GM18505 (cell line): ENCODE measurements around the gene HCFC1.

Experiments used
- ATAC-seq: cut with Tn5 transposase; IDR thresholded peaks from one replicate; pipeline ENCODE4 v1.9.1; 2021; ENCODE audit not compliant: unreplicated experiment
- POLR2A ChIP-seq: IDR thresholded peaks from 4 replicates; pipeline ENCODE4 v1.6.1; 2011; ENCODE audit warnings: borderline replicate concordance; ENCODE audit not compliant: insufficient read depth, insufficient read length; ENCODE audit errors: extremely low read depth

Gene HCFC1

GRCh38 chrX:153960786-153961185 lies 10.8 kb downstream of the HCFC1 start:
- ATAC-seq = no peak
- TF ChIP-seq POLR2A = no peak

- no peak for ATAC-seq
- TF ChIP-seq POLR2A = no peak
Measured at GRCh38 chrX:153960077-153960476, 11.5 kb downstream of the HCFC1 start.

- no peak for ATAC-seq
- TF ChIP-seq POLR2A = no peak
Measured at GRCh38 chrX:153959649-153960048, 12.0 kb downstream of the HCFC1 start.

GRCh38 chrX:153958605-153959004 lies 13.0 kb downstream of the HCFC1 start:
- TF ChIP-seq POLR2A = no peak
- no peak for ATAC-seq

DNA sequence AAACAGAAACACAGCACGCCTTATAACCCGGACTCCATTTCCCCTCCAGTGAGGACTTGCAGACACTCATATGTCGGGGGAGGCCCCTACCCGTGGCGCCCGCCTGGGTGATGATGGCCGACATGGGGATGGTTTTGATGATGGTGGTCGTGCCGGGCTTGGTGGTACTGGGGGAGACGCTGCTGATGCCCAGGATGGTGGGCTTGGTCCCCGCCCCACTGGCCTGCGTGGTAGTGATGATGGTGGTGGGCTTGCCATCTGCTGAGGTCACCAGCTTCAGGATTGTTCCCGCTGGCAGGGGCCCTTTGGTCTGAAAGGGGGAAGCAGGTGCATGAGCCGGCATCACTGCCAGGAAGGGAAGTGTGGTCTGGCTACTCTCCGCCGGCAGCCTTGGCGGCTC lies 14.4 kb downstream of the HCFC1 start:
- no peak for ATAC-seq
- no peak for TF ChIP-seq POLR2A

DNA sequence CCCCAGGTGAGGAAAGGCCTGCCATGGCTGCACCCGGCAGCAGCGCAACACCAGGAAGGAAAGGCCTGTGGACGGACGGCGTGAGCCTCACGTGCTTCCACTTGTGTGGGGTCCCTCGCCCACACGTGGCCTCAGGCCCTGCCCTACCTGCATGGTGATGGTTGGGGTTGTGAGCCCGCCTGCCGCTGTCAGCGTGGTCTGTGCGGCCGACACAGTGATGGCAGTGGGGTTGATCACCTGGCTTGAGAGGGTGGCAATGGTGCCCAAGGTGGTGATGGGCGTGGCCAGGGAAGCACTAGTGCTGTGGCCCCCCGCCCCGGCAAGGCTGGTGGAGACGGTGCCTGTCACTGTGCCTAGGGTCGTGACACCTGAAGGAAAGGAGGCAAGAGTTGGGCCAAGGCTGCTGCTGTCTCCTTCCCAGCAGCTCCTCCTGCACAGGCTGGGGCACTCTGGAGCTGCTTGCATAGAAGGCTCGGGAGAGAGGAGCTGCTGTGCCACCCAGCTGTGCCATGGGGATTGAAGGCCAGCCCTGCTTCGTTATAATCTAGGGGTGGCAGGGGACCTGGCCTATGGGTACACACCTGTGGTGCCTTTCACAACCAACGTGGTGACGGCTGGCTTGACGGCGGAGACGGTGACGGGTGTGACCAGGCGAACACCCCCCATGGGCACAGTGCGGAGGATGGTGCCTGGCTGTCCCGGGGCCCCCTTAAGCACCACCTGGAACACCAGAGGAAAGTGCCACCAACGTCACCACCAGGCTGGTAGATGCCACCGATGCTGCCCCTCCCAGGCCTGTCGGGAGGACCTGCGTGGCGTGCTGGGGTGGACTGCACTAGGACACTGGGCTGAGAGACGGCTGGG lies 15.3 kb downstream of the HCFC1 start:
- no peak for ATAC-seq
- TF ChIP-seq POLR2A = no peak

DNA sequence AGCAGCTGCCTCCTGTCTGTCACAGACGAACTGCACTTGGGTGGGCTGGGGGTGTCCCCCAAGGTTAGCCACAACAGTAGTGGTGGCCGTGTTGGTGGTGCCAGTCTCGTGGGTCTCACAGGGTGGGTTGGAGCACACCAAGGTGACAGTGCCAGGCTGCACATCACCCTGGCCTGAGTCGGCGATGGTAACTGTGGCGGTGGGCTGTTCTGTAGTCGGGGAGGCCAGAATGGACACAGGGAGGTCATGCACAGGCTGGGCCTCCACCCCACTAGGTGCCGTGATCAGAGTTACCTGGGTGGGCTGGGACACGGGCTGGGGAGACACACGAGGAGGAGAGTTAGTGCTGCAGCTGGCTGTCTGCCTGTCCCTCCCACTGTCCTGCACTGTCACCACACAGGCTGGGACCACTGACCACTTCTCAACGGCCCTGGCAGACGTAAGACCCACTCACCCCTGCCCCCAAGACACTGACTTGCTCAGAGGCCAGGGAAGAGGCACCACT lies 16.3 kb downstream of the HCFC1 start:
- no peak for TF ChIP-seq POLR2A
- no peak for ATAC-seq

DNA sequence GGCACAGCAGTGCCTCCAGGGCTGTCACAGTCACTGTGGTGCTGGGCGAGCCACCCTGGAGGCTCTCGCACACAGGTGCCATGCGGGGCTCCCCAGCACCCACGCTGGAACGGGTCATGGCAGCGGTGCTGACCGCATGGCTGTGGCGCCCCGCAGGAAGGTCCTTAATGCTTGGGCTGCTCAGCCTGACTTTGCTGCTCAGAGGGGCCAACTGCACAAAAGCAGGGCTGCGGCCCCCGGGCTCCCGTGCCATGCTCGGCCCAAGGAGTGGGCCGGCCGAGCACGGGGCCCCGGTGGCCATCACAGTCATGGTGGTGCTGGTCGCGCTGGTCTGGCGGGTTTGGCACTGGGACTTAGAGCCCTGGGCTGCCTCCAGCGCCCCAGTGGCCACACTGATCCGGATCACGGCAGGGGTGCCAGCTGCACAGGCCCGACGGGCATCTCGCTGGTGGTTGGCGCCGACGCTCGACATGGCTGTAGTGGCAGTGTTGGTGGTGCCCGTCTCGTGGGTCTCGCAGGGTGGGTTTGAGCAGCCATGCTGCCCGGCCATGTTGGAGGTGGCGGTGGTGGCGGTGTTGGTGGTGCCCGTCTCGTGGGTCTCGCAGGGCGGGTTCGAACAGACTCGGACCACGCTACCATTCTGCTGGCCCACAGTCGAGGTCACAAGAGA lies 16.9 kb downstream of the HCFC1 start:
- no peak for ATAC-seq
- TF ChIP-seq POLR2A = no peak

DNA sequence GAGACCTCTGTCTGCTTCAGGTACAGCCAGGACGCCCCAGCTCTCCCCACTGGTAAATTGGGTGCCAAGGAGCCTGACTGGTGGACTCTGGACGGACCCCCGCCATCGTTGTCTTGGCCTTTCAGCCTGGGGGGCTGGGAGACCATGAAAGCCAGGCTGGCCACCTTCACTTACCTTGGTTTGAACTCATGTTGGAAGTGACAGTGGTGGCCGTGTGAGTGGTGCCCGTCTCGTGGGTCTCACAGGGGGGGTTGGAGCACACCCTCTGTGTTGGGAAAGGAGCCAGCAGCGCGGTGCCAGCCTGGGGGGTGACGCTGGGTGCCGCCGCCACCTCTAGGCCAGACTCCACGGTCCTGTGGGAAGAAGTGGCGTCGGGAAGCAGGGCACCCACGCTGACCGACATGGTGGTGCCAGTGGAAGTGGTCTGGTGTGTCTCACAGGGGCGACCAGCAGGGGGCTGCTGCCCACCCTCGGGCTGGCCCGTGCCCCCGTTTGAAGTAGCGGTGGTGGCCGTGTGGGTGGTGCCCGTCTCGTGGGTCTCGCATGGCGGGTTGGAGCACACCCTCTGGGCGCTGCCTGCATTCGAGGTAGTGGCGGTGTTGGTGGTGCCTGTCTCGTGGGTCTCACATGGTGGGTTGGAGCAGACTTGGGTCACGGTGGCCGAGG lies 17.6 kb downstream of the HCFC1 start:
- TF ChIP-seq POLR2A = no peak
- no peak for ATAC-seq

DNA sequence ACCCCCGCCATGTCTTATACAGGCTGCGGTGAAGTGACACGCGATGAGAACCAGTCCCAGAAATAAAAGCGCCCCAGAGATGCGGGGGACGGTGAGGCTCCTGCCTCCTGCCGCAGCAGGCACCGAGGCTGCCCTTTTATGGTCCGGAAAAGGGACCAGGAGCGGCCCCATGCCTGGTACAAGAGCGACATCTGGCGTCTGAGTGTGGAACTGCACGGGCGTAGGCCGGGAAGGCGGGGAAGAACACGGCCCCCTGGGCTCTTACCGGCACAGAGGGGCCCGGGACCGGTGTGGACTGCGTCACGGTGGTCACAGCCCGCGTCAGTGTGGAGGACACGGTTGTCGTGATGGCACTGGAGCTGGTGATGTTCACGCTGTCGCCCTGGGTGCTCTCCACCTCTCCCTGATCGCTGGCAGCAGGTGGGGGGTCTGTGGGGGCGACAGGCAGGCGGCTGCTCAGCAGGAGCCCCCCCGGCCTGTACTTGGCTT lies 18.2 kb downstream of the HCFC1 start:
- TF ChIP-seq POLR2A = peak; percentile 19
- ATAC-seq = peak; percentile 50

DNA sequence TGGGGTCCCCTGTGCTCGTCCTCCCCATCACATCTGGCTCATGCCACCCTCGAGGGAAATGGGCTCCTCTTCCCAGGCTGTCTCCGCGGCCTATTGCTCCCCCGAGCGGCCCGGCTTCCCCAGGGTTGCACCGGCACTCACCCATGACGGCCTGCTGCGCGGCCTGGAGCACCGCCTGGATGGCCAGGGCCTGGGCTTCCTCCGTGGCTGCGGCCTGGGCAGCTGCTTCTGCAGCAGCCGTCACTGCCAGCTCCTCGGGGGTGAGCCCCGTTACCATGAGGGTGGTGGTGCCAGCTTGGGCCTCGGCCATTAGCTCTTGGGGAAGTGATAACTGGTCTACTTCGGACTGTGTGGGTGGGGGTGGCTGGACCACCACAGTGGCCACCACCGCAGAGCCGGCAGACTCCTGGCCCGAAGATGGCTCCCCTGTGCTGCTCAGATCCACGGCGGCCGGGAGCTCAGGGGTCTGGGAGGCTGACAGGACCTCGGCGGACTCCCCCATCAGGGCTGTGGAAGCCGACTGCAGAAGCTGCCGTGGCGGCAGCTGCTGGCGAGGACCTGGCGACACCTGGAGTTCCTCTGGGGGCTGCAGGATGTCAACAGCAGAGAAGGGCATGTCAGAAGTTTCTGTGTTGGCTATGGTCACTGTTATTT lies 19.1 kb downstream of the HCFC1 start:
- TF ChIP-seq POLR2A = no peak
- no peak for ATAC-seq

- no peak for ATAC-seq
- TF ChIP-seq POLR2A = no peak
Measured at GRCh38 chrX:153951683-153952372, 19.8 kb downstream of the HCFC1 start.
